ENCODE data around the gene ANKS1B. TPM values are rescaled to one million over a fixed set of nuclear protein-coding genes. Genes with fewer than 3 reads are reported as not detected.

ANKS1B gene
- total RNA-seq, 1 donor from 2014 or later, result 2.3 TPM

- H3K27ac Mint-ChIP-seq (ENCODE audit: unreplicated experiment), result no peak overlapping the region
- no peak for TF ChIP-seq CTCF (IDR thresholded peaks at IDR 0.05)
- H3K4me1 Mint-ChIP-seq (ENCODE audit: low read depth), result no peaks in the 10 kb centered on the region
- H3K9me3 Mint-ChIP-seq (ENCODE audit: low read depth), result no peaks in the 10 kb centered on the region
- H3K27me3 Mint-ChIP-seq (ENCODE audit: low read depth), result peaks cover 8% of the 10 kb centered on the region
- no peaks in the 10 kb centered on the region for H3K36me3 Mint-ChIP-seq (ENCODE audit: low read depth)
- no peak overlapping the region for H3K4me3 Mint-ChIP-seq (ENCODE audit: unreplicated experiment)
- DNase-seq (ENCODE audit: low spot score), result no peak
Observed at GRCh38 chr12:98788396-98788795, 1196.3 kb downstream of the ANKS1B start.

- Mint-ChIP-seq H3K36me3 (ENCODE audit: low read depth) (no peaks in the 10 kb centered on the region), H3K4me1 (ENCODE audit: low read depth) (no peaks in the 10 kb centered on the region), H3K4me3 (ENCODE audit: unreplicated experiment) (no peak overlapping the region)
Observed at GRCh38 chr12:98786653-98787052, 1198.1 kb downstream of the ANKS1B start.

GRCh38 chr12:98783420-98783819 lies 1201.3 kb downstream of the ANKS1B start:
- Mint-ChIP-seq H3K9me3 (ENCODE audit: low read depth) (no peaks in the 10 kb centered on the region), H3K4me1 (ENCODE audit: low read depth) (no peaks in the 10 kb centered on the region), H3K4me3 (ENCODE audit: unreplicated experiment) (no peak overlapping the region), H3K27ac (ENCODE audit: unreplicated experiment) (no peak overlapping the region), H3K36me3 (ENCODE audit: low read depth) (no peaks in the 10 kb centered on the region), H3K27me3 (ENCODE audit: low read depth) (peaks cover 22% of the 10 kb centered on the region)
- no peak for TF ChIP-seq CTCF (IDR thresholded peaks at IDR 0.05)
- no peak for DNase-seq (ENCODE audit: low spot score)

More at GRCh38 chr12:98786653-98787052, 1198.1 kb downstream of the ANKS1B start:
- Mint-ChIP-seq H3K27me3 (ENCODE audit: low read depth) (peaks cover 5% of the 10 kb centered on the region), H3K9me3 (ENCODE audit: low read depth) (no peaks in the 10 kb centered on the region), H3K27ac (ENCODE audit: unreplicated experiment) (no peak overlapping the region)
- no peak for DNase-seq (ENCODE audit: low spot score)
- no peak for TF ChIP-seq CTCF (IDR thresholded peaks at IDR 0.05)

GRCh38 chr12:98780261-98780660 lies 1204.5 kb downstream of the ANKS1B start:
- DNase-seq (ENCODE audit: low spot score), result no peak
- Mint-ChIP-seq H3K4me1 (ENCODE audit: low read depth) (no peaks in the 10 kb centered on the region), H3K9me3 (ENCODE audit: low read depth) (no peaks in the 10 kb centered on the region), H3K36me3 (ENCODE audit: low read depth) (no peaks in the 10 kb centered on the region), H3K27me3 (ENCODE audit: low read depth) (peaks cover 17% of the 10 kb centered on the region), H3K4me3 (ENCODE audit: unreplicated experiment) (no peak overlapping the region), H3K27ac (ENCODE audit: unreplicated experiment) (no peak overlapping the region)
- no peak for TF ChIP-seq CTCF (IDR thresholded peaks at IDR 0.05)

- H3K4me3 Mint-ChIP-seq (ENCODE audit: unreplicated experiment), result no peak overlapping the region
- H3K27me3 Mint-ChIP-seq (ENCODE audit: low read depth), result no peaks in the 10 kb centered on the region
- DNase-seq (ENCODE audit: low spot score), result no peak
- H3K4me1 Mint-ChIP-seq (ENCODE audit: low read depth), result no peaks in the 10 kb centered on the region
- no peak overlapping the region for H3K27ac Mint-ChIP-seq (ENCODE audit: unreplicated experiment)
- no peaks in the 10 kb centered on the region for H3K9me3 Mint-ChIP-seq (ENCODE audit: low read depth)
- TF ChIP-seq CTCF (IDR thresholded peaks at IDR 0.05), result no peak
- H3K36me3 Mint-ChIP-seq (ENCODE audit: low read depth), result no peaks in the 10 kb centered on the region
Observed at GRCh38 chr12:98772818-98773217, 1211.9 kb downstream of the ANKS1B start.
